Activated CD8-positive, alpha-beta memory T cell treated with anti-CD3 and anti-CD28 coated beads, Interleukin-2, amount 50 U/mL, for 24 hours (primary cell): Measurements from ENCODE around the gene DAB2.

ENCODE experiments used
- DNase-seq: peaks from one replicate; pipeline ENCODE4 v3.0.0-alpha.2; 2020; ENCODE audit errors: extremely low read depth

The DAB2 gene

GRCh38 chr5:39447968-39448367 is 23.2 kb upstream of the DAB2 start:
- no peak for DNase-seq

GRCh38 chr5:39447059-39447458 is 22.3 kb upstream of the DAB2 start:
- no peak for DNase-seq

- no peak for DNase-seq
Measured at GRCh38 chr5:39446231-39446630, 21.5 kb upstream of the DAB2 start.

GRCh38 chr5:39443911-39444310 is 19.1 kb upstream of the DAB2 start:
- no peak for DNase-seq

- DNase-seq = no peak
Measured at GRCh38 chr5:39442991-39443390, 18.2 kb upstream of the DAB2 start.

- DNase-seq = no peak
Measured at GRCh38 chr5:39441838-39442237, 17.1 kb upstream of the DAB2 start.

- no peak for DNase-seq
Measured at GRCh38 chr5:39440958-39441624, 16.3 kb upstream of the DAB2 start.

GRCh38 chr5:39440192-39440957 is 15.6 kb upstream of the DAB2 start:
- DNase-seq = no peak

GRCh38 chr5:39439582-39440162 is 14.9 kb upstream of the DAB2 start:
- DNase-seq = no peak

- no peak for DNase-seq
Measured at GRCh38 chr5:39437467-39437866, 12.7 kb upstream of the DAB2 start.

GRCh38 chr5:39433848-39434247 is 9.1 kb upstream of the DAB2 start:
- DNase-seq = no peak

GRCh38 chr5:39432696-39433530 is 8.1 kb upstream of the DAB2 start:
- no peak for DNase-seq

- no peak for DNase-seq
Measured at GRCh38 chr5:39430461-39430860, 5.7 kb upstream of the DAB2 start.

GRCh38 chr5:39428640-39429039 is 3.9 kb upstream of the DAB2 start:
- DNase-seq = no peak

GRCh38 chr5:39427633-39428032 is 2.9 kb upstream of the DAB2 start:
- no peak for DNase-seq

GRCh38 chr5:39427229-39427628 is 2.4 kb upstream of the DAB2 start:
- DNase-seq = no peak

- DNase-seq = no peak
Measured at GRCh38 chr5:39426746-39427105, 1.9 kb upstream of the DAB2 start.

- no peak for DNase-seq
Measured at GRCh38 chr5:39426051-39426745, 1.4 kb upstream of the DAB2 start.

GRCh38 chr5:39423331-39423751 is 1.4 kb downstream of the DAB2 start:
- DNase-seq = no peak

GRCh38 chr5:39422728-39423285 is 2.0 kb downstream of the DAB2 start:
- no peak for DNase-seq

- DNase-seq = no peak
Measured at GRCh38 chr5:39422036-39422606, 2.7 kb downstream of the DAB2 start.
